Neural progenitor cell (in vitro differentiated cells): ENCODE results near the gene NIBAN1. TPM values are rescaled to one million over a fixed set of nuclear protein-coding genes. Genes with fewer than 3 reads are reported as not detected.

Source experiments
- DNase-seq: peaks from one replicate; pipeline ENCODE4 v3.0.0-alpha.2; 2016; ENCODE audit warnings: low spot score
- H2AFZ ChIP-seq: fragments of 200-600 bp; sonication (generic); replicated peaks from 2 replicates; pipeline ENCODE4 v1.6.1; 2016; ENCODE audit warnings: antibody characterized with exemption
- H3F3A ChIP-seq: fragments of 200-600 bp; sonication (generic); 2 replicates; pipeline ENCODE4 v1.6.1; 2016; ENCODE audit warnings: antibody characterized with exemption, low read depth
- H3K27ac ChIP-seq: fragments of 200-600 bp; sonication (generic); 2 replicates; pipeline ENCODE4 v1.5.1; 2016; ENCODE audit warnings: mild to moderate bottlenecking
- H3K27me3 ChIP-seq: fragments of 200-600 bp; sonication (generic); 2 replicates; pipeline ENCODE4 v1.6.1; 2016; ENCODE audit warnings: mild to moderate bottlenecking, moderate library complexity
- H3K36me3 ChIP-seq: fragments of 200-600 bp; sonication (generic); 2 replicates; pipeline ENCODE4 v1.5.1; 2016
- H3K4me1 ChIP-seq: fragments of 200-600 bp; sonication (generic); 2 replicates; pipeline ENCODE4 v1.6.1; 2016; ENCODE audit warnings: mixed run types
- H3K4me2 ChIP-seq: fragments of 200-600 bp; sonication (generic); 2 replicates; pipeline ENCODE4 v1.6.1; 2016
- H3K4me3 ChIP-seq: fragments of 200-600 bp; sonication (generic); 2 replicates; pipeline ENCODE4 v1.5.1; 2016
- H3K79me2 ChIP-seq: fragments of 200-600 bp; sonication (generic); 2 replicates; pipeline ENCODE4 v1.6.1; 2016; ENCODE audit warnings: low read depth
- H3K9ac ChIP-seq: fragments of 200-600 bp; sonication (generic); 2 replicates; pipeline ENCODE4 v1.6.1; 2016
- H3K9me3 ChIP-seq: fragments of 200-600 bp; sonication (generic); 2 replicates; pipeline ENCODE4 v1.5.1; 2016; ENCODE audit warnings: low read depth
- H4K20me1 ChIP-seq: fragments of 200-600 bp; sonication (generic); 2 replicates; pipeline ENCODE4 v1.6.1; 2016; ENCODE audit warnings: low read depth
- H3K27ac Mint-ChIP-seq: 3 replicates; pipeline ENCODE4 v1.8.0; 2021; ENCODE audit warnings: mixed read lengths
- H3K27me3 Mint-ChIP-seq: 2 replicates; pipeline ENCODE4 v1.8.0; 2022; ENCODE audit warnings: low read depth, mild to moderate bottlenecking, inconsistent platforms, moderate library complexity, mixed read lengths; ENCODE audit not compliant: insufficient read depth
- H3K36me3 Mint-ChIP-seq: 3 replicates; pipeline ENCODE4 v1.8.0; 2021; ENCODE audit warnings: mixed read lengths
- H3K4me1 Mint-ChIP-seq: 3 replicates; pipeline ENCODE4 v1.8.0; 2021; ENCODE audit warnings: mixed read lengths
- H3K4me3 Mint-ChIP-seq: 3 replicates; pipeline ENCODE4 v1.8.0; 2021; ENCODE audit warnings: mild to moderate bottlenecking, moderate library complexity, mixed read lengths
- H3K9me3 Mint-ChIP-seq: 3 replicates; pipeline ENCODE4 v1.8.0; 2020; ENCODE audit warnings: mixed read lengths
- EZH2 ChIP-seq: fragments of 200-600 bp; sonication (generic); IDR thresholded peaks from 2 replicates; pipeline ENCODE4 v1.6.1; 2017; ENCODE audit warnings: antibody characterized with exemption, mild to moderate bottlenecking, moderate library complexity
- EZH2phosphoT487 ChIP-seq: fragments of 200-600 bp; sonication (generic); IDR thresholded peaks from 2 replicates; pipeline ENCODE4 v1.6.1; 2017; ENCODE audit warnings: antibody characterized with exemption
- total RNA-seq: library from RNA; depleted of rRNA; stranded (reverse); fragments of >200 nt; gene quantifications from 2 replicates; pipeline ENCODE4 v1.2.3, GENCODE V29; 2015; ENCODE audit warnings: low replicate concordance
- TF ChIP-seq, protein P1 (sequence below): fragments of 200-600 bp; sonication (generic); IDR thresholded peaks from 2 replicates; pipeline ENCODE4 v1.5.1; 2017; ENCODE audit warnings: antibody characterized with exemption, mild to moderate bottlenecking

The NIBAN1 gene
- total RNA-seq, 1 donor from 2014 or later, result 0.36 TPM

DNA sequence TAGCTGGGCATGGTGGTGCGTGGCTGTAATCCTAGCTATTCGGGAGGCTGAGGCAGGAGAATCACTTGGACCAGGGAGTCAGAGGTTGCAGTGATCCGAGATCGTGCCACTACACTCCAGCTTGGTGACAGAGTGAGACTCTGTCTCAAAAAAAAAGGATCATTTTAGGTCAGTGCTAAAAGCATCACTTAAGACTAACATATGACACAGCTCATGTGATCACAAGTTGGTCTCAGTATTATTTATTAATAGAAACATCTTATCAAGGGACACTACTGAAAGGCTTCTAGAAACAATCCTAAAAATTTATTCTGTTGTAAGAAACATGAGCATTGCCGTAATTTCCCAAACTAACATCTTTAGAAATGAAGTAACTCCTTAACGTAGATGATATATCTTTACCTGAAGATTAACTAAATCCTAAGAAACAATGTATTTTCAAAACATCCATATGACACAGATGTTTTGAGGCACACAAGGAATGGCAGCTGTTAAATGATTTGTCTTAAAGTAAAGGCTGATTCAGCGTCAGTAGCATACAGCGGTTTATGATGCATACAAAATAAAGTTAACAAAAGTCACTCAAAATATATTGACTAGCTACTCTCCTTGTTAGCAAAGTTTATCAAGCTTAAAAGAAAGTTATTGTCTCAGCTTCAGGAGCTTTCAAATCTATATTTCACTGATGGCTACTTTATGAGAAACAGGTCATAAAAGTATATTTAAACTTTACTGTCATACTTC lies 2.6 kb downstream of the NIBAN1 start:
- no peak overlapping the region for H2AFZ ChIP-seq
- H3K27ac ChIP-seq, result no peak overlapping the region
- Mint-ChIP-seq H3K27ac (no peak overlapping the region), H3K9me3 (peaks cover 2% of the 10 kb centered on the region), H3K4me3 (no peak overlapping the region), H3K36me3 (no peaks in the 10 kb centered on the region), H3K4me1 (peaks cover 5% of the 10 kb centered on the region), H3K27me3 (peaks cover 21% of the 10 kb centered on the region)
- DNase-seq, result no peak
- H3K9ac ChIP-seq, result no peak overlapping the region
- peaks cover 6% of the 10 kb centered on the region for H4K20me1 ChIP-seq
- H3K4me2 ChIP-seq, result no peak overlapping the region
- TF ChIP-seq EZH2 (no peak), EZH2phosphoT487 (no peak)
- TF ChIP-seq, protein P1, sequence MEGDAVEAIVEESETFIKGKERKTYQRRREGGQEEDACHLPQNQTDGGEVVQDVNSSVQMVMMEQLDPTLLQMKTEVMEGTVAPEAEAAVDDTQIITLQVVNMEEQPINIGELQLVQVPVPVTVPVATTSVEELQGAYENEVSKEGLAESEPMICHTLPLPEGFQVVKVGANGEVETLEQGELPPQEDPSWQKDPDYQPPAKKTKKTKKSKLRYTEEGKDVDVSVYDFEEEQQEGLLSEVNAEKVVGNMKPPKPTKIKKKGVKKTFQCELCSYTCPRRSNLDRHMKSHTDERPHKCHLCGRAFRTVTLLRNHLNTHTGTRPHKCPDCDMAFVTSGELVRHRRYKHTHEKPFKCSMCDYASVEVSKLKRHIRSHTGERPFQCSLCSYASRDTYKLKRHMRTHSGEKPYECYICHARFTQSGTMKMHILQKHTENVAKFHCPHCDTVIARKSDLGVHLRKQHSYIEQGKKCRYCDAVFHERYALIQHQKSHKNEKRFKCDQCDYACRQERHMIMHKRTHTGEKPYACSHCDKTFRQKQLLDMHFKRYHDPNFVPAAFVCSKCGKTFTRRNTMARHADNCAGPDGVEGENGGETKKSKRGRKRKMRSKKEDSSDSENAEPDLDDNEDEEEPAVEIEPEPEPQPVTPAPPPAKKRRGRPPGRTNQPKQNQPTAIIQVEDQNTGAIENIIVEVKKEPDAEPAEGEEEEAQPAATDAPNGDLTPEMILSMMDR, result no peak
- no peak overlapping the region for H3K4me3 ChIP-seq
- H3K79me2 ChIP-seq, result no peaks in the 10 kb centered on the region
- no peaks in the 10 kb centered on the region for H3K36me3 ChIP-seq
- H3K9me3 ChIP-seq, result no peaks in the 10 kb centered on the region
- no peaks in the 10 kb centered on the region for H3K4me1 ChIP-seq
- peaks cover 57% of the 10 kb centered on the region for H3K27me3 ChIP-seq
- H3F3A ChIP-seq, result no peaks in the 10 kb centered on the region

DNA sequence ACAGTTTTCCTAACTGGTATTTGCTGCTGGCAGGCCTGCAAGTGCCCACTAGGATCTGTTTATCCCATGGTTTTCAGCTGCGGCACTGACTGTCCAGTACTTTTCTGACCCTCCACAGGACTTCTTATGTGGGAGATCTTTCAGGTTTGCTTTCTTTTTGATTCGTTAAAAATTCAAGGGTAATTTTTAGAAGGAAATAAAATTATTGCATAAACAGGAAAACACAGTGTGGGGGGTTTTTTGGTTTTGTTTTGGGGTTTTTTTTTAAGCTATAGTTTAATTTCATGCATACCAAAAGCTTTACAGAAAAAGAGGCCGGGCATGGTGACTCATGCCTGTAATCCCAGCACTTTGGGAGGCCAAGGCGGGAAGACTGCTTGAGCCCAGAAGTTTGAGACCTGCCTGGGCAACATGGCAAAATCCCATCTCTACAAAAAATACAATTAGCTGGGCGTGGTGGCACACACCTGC lies 3.6 kb downstream of the NIBAN1 start:
- Histone ChIP-seq H3K9ac (no peak overlapping the region), H3K9me3 (no peaks in the 10 kb centered on the region), H3K36me3 (no peaks in the 10 kb centered on the region), H3K4me2 (no peak overlapping the region), H3K4me1 (no peaks in the 10 kb centered on the region), H2AFZ (no peak overlapping the region), H3K4me3 (no peak overlapping the region), H3K79me2 (no peaks in the 10 kb centered on the region), H3K27ac (no peak overlapping the region), H3F3A (no peaks in the 10 kb centered on the region), H4K20me1 (peaks cover 6% of the 10 kb centered on the region), H3K27me3 (peaks cover 47% of the 10 kb centered on the region)
- peaks cover 2% of the 10 kb centered on the region for H3K9me3 Mint-ChIP-seq
- no peak overlapping the region for H3K4me3 Mint-ChIP-seq
- peaks cover 21% of the 10 kb centered on the region for H3K27me3 Mint-ChIP-seq
- H3K36me3 Mint-ChIP-seq, result no peaks in the 10 kb centered on the region
- TF ChIP-seq, protein P1, result no peak
- TF ChIP-seq EZH2, result no peak
- TF ChIP-seq EZH2phosphoT487, result no peak
- no peak for DNase-seq
- H3K4me1 Mint-ChIP-seq, result peaks cover 5% of the 10 kb centered on the region
- no peak overlapping the region for H3K27ac Mint-ChIP-seq

DNA sequence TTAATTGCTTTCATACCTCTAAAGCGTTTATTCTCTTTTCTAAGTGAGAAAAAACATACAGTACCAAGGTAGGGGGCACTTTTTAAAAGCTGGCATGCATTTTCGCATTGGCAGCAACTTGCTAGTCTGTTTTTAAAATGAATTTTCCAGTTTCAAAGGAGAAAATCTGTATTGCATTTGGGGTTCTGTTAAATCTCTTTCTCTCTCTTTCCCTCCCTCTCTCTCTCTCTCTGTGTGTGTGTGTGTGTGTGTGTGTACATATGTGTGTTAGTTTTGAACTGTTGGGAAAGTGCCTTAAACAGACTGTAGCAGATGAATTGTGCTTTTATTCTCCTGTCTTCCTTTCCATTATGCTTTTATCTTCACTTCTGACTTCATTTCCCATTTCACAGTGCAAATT lies 7.3 kb downstream of the NIBAN1 start:
- DNase-seq, result no peak
- Histone ChIP-seq H3K27ac (no peak overlapping the region), H3K79me2 (no peaks in the 10 kb centered on the region), H3K9me3 (no peaks in the 10 kb centered on the region), H3F3A (no peaks in the 10 kb centered on the region), H3K36me3 (no peaks in the 10 kb centered on the region), H3K4me2 (no peak overlapping the region), H3K9ac (no peak overlapping the region), H4K20me1 (no peaks in the 10 kb centered on the region), H3K27me3 (peaks cover 10% of the 10 kb centered on the region), H3K4me1 (no peaks in the 10 kb centered on the region), H3K4me3 (no peak overlapping the region), H2AFZ (no peak overlapping the region)
- Mint-ChIP-seq H3K9me3 (no peaks in the 10 kb centered on the region), H3K27ac (no peak overlapping the region), H3K27me3 (peaks cover 2% of the 10 kb centered on the region), H3K4me3 (no peak overlapping the region), H3K4me1 (no peaks in the 10 kb centered on the region), H3K36me3 (no peaks in the 10 kb centered on the region)
- TF ChIP-seq, protein P1, result no peak
- TF ChIP-seq EZH2phosphoT487, result no peak
- no peak for TF ChIP-seq EZH2
